Stimulated activated naive CD4-positive, alpha-beta T cell (primary cell): ENCODE results near the gene POLE.
A peak's percentile ranks its signal among the peaks of the same experiment; 100 is the strongest.

Experiments
- DNase-seq, 6 experiments: peaks; one replicate each; lab custom pipeline; 2025; lab: John Stamatoyannopoulos, UW

POLE gene

GRCh38 chr12:132677492-132677891, 9.7 kb downstream of the POLE start:
- DNase-seq: no peak

GRCh38 chr12:132675757-132676432, 11.2 kb downstream of the POLE start:
- DNase-seq: no peak

DNA sequence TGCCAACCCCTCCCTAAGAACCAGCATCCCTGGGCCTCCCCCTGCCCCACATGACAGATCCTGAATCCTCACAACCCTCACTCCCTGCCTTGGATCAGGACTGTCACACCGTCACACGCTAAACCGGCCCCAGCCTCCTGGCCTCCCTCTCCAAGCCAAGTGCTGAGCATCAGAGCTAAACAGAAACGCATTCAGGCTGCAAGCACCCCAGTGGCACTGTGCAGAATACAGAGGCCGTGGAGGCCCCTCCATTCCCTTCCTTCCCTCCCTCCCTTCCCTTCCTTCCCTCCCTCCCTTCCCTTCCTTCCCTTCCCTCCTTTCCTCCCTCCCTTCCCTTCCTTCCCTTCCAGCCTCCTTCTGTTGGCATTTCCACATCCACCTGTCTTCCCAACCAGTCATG, 12.6 kb downstream of the POLE start:
- no peak for DNase-seq

- no peak for DNase-seq
Measured at GRCh38 chr12:132673288-132674179, 13.6 kb downstream of the POLE start.

GRCh38 chr12:132672678-132673077, 14.5 kb downstream of the POLE start:
- DNase-seq: no peak

- no peak for DNase-seq
Measured at GRCh38 chr12:132672116-132672515, 15.0 kb downstream of the POLE start.

GRCh38 chr12:132669166-132669879, 17.8 kb downstream of the POLE start:
- no peak for DNase-seq

DNA sequence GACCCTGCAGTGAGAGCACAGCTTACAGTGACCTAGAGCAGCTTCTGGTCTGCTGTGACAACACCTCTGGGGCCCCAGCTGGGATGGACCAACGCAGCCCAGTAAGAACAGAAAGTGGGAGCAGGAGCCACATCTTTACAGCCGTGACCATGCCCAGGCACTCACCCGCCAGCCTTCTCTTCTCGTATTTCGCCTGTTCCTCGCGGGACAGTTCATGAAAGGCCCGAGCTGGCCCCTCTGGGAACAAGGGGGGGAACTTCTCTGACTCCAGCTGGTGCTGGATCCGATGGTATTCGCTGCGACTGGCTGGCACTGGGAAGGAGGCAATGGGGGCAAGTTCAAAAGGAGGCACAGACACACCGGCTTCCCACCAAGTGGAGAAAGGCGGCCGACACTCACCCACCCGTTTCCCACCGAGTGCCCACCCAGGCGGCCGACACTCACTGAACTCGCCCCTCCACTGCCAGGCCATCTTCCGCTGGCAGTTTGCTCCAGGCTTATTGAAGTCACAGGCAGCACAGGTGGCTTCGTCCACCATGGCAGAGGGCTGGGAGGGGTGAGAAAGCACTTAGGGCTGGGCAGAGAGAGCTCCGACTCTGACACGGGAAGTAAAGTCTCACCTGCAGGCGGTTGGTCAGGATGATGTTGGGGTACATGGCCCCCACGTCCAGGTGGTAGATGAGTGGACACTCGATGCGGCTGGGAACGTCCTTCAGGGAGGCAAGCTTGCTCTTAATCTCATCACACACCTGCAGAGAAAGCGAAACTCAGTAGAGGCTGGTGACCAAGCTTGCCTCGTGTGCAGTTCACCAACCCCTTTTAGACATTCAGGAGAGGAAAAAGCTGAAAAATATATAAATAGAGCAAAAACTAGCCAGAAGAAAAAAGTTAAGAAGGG, 18.7 kb downstream of the POLE start:
- DNase-seq: no peak

- DNase-seq: no peak
Measured at GRCh38 chr12:132665794-132666193, 21.3 kb downstream of the POLE start.

DNA sequence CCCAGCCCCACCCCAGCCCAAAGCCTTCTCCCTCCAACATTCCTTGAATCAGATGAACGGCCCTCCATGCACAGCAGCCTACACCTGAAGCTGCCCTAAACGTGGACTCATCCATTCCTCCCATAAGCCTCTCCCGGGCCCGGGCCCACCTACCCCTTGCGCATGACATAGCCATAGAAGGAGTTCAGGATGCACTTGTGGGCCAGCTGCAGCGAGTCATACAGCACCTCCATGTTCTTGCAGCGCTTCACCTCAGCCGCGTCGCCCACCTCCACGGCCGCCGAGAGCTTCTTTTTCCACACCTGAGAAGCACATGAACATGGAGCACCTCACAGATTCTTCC, 22.0 kb downstream of the POLE start:
- DNase-seq: no peak

DNA sequence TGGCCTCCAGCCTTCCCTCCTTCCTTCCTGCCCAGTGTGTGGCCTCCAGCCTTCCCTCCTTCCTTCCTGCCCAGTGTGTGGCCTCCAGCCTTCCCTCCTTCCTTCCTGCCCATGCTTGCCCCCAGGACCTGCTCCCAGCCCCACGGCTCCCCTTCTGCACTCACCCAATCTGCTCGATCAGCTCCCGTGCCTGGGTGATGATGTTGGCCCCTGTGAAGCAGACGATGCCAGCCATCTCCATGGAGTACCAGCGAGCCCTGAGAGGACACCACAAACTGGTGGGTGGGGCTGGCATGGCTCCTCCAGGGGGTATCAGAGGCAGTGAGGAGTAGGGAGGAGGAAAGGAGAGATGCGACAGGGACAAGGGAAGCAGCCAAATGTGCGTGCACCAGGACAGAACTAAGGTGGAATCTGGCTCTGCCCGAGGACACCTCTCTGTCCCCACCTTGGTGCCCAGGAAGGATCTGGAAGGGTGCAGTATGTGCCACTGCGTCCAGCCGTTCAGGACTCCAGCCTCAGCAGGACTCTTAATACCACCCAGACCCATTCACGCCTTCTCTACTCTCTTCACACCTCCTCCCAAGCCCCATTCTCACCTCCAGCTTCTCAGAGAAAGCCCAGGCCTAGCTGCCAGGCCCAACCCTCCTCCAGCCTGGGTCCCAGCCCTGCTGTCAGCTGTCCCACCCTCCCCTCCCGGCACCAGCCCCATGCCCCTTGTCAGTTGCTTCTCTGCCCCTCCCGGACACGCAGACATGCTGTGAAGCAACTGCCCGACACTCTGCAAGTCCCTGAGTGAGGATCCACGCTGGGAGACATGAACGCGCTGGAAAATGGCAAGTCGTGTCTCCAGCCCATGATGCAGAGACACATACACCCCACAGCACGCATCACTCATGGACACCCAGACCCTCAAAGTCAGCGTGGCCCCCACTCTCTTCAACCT, 22.7 kb downstream of the POLE start:
- DNase-seq: no peak

DNA sequence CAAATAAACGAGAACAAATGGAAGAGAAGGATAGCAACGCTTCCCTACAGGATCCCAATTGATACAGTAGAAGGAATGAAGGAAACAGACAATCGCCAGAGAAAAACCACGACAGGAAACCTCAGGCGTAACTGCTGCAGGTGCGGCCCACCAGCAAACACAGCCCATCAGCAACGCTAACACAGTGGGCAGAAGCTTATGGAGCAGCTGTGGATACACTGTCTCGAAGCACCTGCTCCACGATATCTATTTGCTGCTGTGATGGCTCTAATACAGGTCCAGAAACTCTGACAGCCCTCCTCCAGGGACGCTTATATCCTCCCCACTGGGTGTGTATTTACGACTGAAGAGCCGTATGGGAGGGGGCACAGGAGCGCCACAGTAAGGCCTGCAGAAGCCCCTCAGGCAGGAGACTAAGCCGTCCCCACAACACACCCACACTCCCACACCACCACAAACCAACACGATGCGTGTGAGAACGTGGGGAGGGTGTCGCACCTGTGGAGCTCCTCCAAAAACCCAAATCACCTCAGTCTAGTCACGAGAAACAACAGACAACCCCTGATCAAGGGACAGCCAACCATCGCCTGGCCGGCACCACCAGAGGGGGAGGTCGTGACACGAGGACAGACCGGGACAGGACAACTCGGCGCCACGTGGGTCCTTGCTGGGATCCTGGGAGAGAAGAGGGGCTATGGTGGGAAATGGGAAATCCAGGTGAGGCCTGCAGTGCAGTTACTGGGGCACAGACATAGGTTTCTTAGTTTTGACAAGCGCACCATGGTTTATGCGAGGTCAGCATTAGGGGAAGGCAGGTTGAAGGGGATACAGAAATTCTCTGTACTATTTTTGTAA, 24.0 kb downstream of the POLE start:
- no peak for DNase-seq

GRCh38 chr12:132661972-132662371, 25.2 kb downstream of the POLE start:
- DNase-seq: no peak

DNA sequence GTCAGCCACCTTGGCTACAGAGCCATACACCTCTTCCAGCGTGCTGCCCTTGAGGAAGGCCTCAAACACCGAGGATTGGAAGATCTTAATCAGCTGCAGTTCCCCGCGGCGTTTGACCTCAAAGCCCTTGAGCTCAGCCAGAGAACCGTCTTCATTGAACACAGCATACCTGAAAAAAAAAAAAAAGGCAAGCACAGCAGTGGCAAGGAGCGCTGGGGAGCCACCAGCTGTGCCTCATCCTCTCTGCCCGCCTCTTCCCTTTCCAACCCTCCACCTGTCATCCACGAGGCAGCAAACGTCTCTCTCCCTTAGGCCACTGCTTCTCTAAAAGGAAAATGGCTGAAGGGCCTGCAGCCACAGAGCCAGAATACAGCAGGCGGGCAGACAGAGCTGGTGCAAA, 26.1 kb downstream of the POLE start:
- DNase-seq: no peak

DNA sequence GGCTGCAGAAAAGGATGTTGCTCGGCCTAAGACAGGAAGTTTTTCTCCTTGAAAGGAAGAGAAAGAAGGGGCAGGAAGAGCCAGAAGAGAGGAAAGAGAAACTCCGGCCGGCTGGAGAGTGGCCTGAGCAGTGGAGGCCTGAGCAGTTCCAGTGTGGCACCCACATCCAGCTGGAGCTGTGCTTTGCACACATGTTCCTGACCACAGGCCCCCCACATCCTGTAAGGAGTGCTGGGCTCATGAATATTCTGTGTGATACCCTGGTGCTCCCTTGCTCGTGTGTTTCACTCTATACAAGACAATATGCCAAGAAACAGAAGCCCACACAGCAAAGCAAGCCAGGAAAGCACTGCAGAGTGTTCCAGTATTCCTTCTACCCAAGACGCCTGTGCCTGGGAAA, 27.1 kb downstream of the POLE start:
- peak in 1 of 6 experiments; percentile 11 for DNase-seq

GRCh38 chr12:132659146-132659545, 28.0 kb downstream of the POLE start:
- no peak for DNase-seq

DNA sequence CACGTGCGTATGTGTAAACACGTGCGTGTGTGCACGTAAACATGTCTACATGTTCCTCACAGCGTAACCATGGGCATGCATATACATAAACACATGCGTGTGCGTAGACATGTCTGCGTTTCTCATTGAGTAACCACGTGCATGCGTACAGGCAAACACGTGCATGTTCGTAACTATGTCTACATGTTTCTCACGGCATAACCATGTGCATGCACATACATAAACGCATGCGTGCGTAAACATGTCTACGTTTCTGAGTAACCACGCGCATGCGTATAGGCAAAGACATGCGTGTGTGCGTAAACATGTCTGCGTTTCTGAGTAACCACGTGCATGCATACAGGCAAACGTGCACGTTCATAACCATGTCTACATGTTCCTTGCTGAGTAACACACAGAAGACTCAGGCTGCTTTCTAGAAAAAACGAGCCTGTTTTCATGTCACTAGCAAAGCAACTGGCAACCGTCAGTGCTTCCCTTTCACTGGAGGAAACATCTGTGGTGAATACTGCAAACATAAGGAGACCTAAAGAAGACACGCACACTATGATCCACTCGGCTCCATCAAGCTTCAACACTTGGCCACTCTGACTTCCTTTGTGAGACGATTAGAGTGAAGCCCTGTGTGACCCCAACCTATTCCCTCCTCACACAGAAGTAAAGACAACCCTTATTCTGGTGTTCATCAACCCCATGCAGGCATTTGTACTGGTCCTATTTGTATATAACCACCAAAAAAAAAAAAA, 28.8 kb downstream of the POLE start:
- no peak for DNase-seq

DNA sequence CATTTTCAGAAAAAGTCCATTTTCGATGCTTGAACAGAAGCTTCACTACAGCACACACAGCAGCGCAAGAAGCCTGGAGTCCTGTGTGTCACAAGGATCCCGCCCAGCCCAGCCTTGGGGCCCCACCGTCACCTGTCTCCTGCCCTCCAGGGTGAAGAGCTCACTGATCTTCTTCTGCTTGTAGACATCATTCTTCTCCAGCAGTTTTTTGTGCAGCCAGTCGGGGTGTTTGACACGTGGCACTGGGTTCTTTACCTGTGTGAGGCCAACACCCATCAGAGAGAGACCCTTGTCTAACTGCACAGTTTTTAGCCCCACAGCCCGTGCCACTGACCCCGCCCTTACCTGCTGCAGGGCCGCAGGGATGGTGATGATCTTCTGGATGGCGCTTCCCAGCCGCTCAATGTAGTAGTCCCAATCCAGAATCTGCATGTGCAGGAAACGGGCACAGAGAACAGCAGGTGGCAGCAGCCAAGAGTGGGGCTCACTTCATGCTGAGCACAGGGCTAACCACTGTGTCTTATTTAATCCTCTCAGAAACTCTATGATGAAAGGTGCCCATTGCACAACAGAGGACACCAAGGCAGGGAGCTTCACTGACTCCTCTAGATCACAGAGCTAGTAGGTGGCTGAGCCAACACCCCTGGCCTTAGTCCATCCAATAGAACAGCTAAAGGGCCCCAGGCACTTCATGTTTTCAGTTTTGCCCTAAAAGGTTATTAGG, 30.0 kb downstream of the POLE start:
- no peak for DNase-seq
